GM19238 (cell line): ENCODE data around the gene PTPRR.

Experiments used
- DNase-seq: peaks from one replicate; pipeline ENCODE4 v3.0.0; 2011; ENCODE audit warnings: low spot score; ENCODE audit not compliant: insufficient read length

PTPRR gene

GRCh38 chr12:70910666-70911065 is 9.9 kb downstream of the PTPRR start:
- no peak for DNase-seq

GRCh38 chr12:70908978-70909377 is 11.6 kb downstream of the PTPRR start:
- no peak for DNase-seq

GRCh38 chr12:70907412-70907811 is 13.1 kb downstream of the PTPRR start:
- no peak for DNase-seq

- no peak for DNase-seq
Measured at GRCh38 chr12:70895956-70896355, 24.6 kb downstream of the PTPRR start.

- no peak for DNase-seq
Measured at GRCh38 chr12:70892593-70892992, 27.9 kb downstream of the PTPRR start.

- DNase-seq = no peak
Measured at GRCh38 chr12:70890895-70891832, 29.4 kb downstream of the PTPRR start.

GRCh38 chr12:70885956-70886355 is 34.6 kb downstream of the PTPRR start:
- no peak for DNase-seq

GRCh38 chr12:70883855-70884254 is 36.7 kb downstream of the PTPRR start:
- DNase-seq = no peak

GRCh38 chr12:70880744-70881143 is 39.8 kb downstream of the PTPRR start:
- no peak for DNase-seq

GRCh38 chr12:70876952-70877351 is 43.6 kb downstream of the PTPRR start:
- no peak for DNase-seq

GRCh38 chr12:70875628-70876027 is 44.9 kb downstream of the PTPRR start:
- DNase-seq = no peak

- no peak for DNase-seq
Measured at GRCh38 chr12:70854881-70855568, 65.5 kb downstream of the PTPRR start.

- no peak for DNase-seq
Measured at GRCh38 chr12:70854138-70854537, 66.4 kb downstream of the PTPRR start.

- no peak for DNase-seq
Measured at GRCh38 chr12:70853326-70853725, 67.2 kb downstream of the PTPRR start.

- DNase-seq = no peak
Measured at GRCh38 chr12:70852416-70853150, 68.0 kb downstream of the PTPRR start.

GRCh38 chr12:70849265-70849960 is 71.1 kb downstream of the PTPRR start:
- no peak for DNase-seq

- no peak for DNase-seq
Measured at GRCh38 chr12:70847871-70848270, 72.7 kb downstream of the PTPRR start.

GRCh38 chr12:70845268-70845667 is 75.3 kb downstream of the PTPRR start:
- DNase-seq = no peak

GRCh38 chr12:70843363-70843762 is 77.2 kb downstream of the PTPRR start:
- no peak for DNase-seq

- no peak for DNase-seq
Measured at GRCh38 chr12:70842942-70843341, 77.6 kb downstream of the PTPRR start.

- no peak for DNase-seq
Measured at GRCh38 chr12:70842136-70842535, 78.4 kb downstream of the PTPRR start.
